ENCODE data around the gene SLC6A18. TPM values are rescaled to one million over a fixed set of nuclear protein-coding genes. Genes with fewer than 3 reads are reported as not detected.

SLC6A18 gene
- total RNA-seq, 1 donor from 2014 or later = not detected

DNA sequence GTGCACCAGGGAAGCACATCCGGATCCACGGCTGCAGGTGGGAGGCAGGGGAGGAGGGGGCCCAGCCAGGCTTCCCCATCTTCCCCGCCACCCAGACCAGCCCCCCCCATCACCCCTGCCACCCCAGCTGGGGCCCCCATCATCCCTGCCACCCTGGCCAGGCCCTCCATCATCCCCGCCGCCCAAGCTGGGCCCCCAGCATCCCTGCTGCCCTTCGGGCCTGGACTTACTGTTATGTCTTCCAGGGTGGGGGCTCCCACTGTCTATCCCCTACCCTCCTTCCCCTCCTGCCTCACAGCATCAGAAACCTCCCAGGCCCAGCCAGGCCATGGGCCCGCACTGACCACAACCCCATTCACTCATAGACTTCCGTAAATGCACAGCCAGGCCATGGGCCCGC is 27.5 kb downstream of the SLC6A18 start:
- no peak for ATAC-seq (ENCODE audit: low read depth)
- ChIA-PET CTCF (no interaction called here), POLR2A (no interaction called here)
- H3K4me1 Mint-ChIP-seq = no peaks in the 10 kb centered on the region
- TF ChIP-seq CTCF (IDR thresholded peaks at IDR 0.05) = no peak
- H3K27ac Mint-ChIP-seq = no peak overlapping the region
- no peaks in the 10 kb centered on the region for H3K36me3 Mint-ChIP-seq (ENCODE audit: low read depth)
- DNase-seq = no peak
- intact Hi-C loops (cut with micrococcal nuclease) = no loop called here
- no peaks in the 10 kb centered on the region for H3K9me3 Mint-ChIP-seq
- H3K4me3 Mint-ChIP-seq = no peak overlapping the region
- H3K27me3 Mint-ChIP-seq = peaks cover under 1% of the 10 kb centered on the region

DNA sequence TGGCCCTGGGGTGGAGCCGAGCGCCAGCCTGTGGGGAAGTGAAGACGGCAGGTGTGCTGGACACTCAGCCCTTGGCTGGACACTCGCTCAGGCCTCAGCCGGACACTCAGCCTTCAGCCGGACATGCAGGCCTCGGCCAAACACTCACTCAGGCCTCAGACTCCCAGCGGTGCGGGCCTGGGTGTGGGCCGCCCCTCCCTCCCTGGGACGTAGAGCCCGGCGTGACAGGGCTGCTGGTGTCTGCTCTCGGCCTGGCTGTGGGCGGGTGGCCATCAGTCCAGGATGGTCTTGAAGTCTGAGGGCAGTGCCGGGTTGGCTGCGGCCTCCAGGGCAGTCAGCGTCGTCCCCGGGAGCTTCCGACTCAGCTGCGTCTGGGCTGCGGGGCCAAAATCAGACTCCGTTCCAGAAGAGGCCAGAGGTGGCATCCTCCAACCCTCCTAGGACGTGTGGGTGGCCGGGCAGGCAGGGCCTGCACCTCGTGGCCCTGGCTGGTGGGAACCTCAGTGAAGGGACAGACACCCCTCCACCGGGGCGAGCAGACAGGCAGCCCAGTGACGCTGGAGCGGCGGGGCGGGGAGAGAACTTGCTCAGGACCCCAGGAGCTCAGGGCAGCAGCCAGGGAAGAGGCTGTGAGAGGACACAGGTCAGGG is 28.4 kb downstream of the SLC6A18 start:
- ATAC-seq (ENCODE audit: low read depth) = no peak
- H3K27me3 Mint-ChIP-seq = no peaks in the 10 kb centered on the region
- H3K36me3 Mint-ChIP-seq (ENCODE audit: low read depth) = no peaks in the 10 kb centered on the region
- H3K4me1 Mint-ChIP-seq = no peaks in the 10 kb centered on the region
- no peaks in the 10 kb centered on the region for H3K9me3 Mint-ChIP-seq
- DNase-seq = no peak
- CTCF ChIA-PET = no interaction called here
- no peak overlapping the region for H3K27ac Mint-ChIP-seq
- POLR2A ChIA-PET = no interaction called here
- intact Hi-C loops (cut with micrococcal nuclease) = no loop called here
- H3K4me3 Mint-ChIP-seq = no peak overlapping the region
- TF ChIP-seq CTCF (IDR thresholded peaks at IDR 0.05) = no peak

DNA sequence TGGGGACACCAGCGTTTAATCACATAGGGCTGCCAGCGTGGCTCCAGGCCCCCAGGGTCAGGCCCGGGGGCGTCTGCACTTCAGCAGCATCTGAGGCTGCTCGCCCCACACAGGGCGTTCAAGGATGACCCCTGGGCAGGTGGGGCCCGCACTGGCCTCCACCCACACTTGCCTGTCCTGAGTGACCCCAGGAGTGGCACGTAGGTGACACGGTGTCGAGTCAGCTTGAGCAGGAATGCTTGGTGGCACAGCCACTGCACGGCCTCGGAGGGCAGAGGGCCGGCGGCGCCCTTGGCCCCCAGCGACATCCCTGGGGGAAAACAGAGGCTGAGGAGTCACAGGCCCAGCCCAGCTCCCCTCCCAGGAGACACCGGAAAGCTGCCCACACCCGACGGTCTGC is 29.0 kb downstream of the SLC6A18 start:
- ATAC-seq (ENCODE audit: low read depth) = no peak
- intact Hi-C loops (cut with micrococcal nuclease) = no loop called here
- no peak for TF ChIP-seq CTCF (IDR thresholded peaks at IDR 0.05)
- Mint-ChIP-seq H3K36me3 (ENCODE audit: low read depth) (no peaks in the 10 kb centered on the region), H3K9me3 (no peaks in the 10 kb centered on the region), H3K4me3 (no peak overlapping the region), H3K4me1 (no peaks in the 10 kb centered on the region), H3K27me3 (no peaks in the 10 kb centered on the region), H3K27ac (no peak overlapping the region)
- ChIA-PET CTCF (no interaction called here), POLR2A (no interaction called here)
- DNase-seq = no peak

GRCh38 chr5:1255081-1255561 is 29.9 kb downstream of the SLC6A18 start:
- H3K27me3 Mint-ChIP-seq = no peaks in the 10 kb centered on the region
- ChIA-PET POLR2A (no interaction called here), CTCF (no interaction called here)
- no peaks in the 10 kb centered on the region for H3K4me1 Mint-ChIP-seq
- DNase-seq (no peak), ATAC-seq (ENCODE audit: low read depth) (no peak)
- no peaks in the 10 kb centered on the region for H3K36me3 Mint-ChIP-seq (ENCODE audit: low read depth)
- intact Hi-C loops (cut with micrococcal nuclease) = no loop called here
- H3K27ac Mint-ChIP-seq = no peak overlapping the region
- no peak for TF ChIP-seq CTCF (IDR thresholded peaks at IDR 0.05)
- H3K9me3 Mint-ChIP-seq = no peaks in the 10 kb centered on the region
- no peak overlapping the region for H3K4me3 Mint-ChIP-seq

GRCh38 chr5:1256776-1257175 is 31.6 kb downstream of the SLC6A18 start:
- DNase-seq (no peak), ATAC-seq (ENCODE audit: low read depth) (no peak)
- POLR2A ChIA-PET = no interaction called here
- no peaks in the 10 kb centered on the region for H3K36me3 Mint-ChIP-seq (ENCODE audit: low read depth)
- no peaks in the 10 kb centered on the region for H3K9me3 Mint-ChIP-seq
- no peaks in the 10 kb centered on the region for H3K27me3 Mint-ChIP-seq
- no peak overlapping the region for H3K27ac Mint-ChIP-seq
- no peak overlapping the region for H3K4me3 Mint-ChIP-seq
- intact Hi-C loops (cut with micrococcal nuclease) = no loop called here
- CTCF ChIA-PET = no interaction called here
- no peaks in the 10 kb centered on the region for H3K4me1 Mint-ChIP-seq
- TF ChIP-seq CTCF (IDR thresholded peaks at IDR 0.05) = no peak

Measured in activated B cell treated with CpG ODN at 0.5 μM for 24 hours (primary cell).